ENCODE results near the gene RTTN.

DNA sequence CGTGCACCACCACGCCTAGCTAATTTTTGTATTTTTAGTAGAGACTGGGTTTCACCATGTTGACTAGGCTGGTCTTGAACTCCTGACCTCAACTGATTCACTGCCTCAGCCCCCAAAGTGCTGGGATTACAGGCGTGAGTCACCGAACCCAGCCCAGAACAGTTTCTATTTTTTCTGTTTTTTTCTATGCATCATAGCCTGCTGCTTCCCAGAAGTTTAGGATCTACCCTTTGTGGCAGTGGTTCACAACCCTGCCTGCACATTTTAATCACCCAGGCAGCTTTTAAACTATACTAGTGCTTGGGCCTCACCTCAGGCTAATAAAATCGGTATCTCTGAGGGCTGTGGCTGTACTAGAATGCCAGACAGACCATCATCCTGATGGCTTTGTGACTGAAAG lies 43.6 kb upstream of the RTTN start:
- TF ChIP-seq, protein P1, sequence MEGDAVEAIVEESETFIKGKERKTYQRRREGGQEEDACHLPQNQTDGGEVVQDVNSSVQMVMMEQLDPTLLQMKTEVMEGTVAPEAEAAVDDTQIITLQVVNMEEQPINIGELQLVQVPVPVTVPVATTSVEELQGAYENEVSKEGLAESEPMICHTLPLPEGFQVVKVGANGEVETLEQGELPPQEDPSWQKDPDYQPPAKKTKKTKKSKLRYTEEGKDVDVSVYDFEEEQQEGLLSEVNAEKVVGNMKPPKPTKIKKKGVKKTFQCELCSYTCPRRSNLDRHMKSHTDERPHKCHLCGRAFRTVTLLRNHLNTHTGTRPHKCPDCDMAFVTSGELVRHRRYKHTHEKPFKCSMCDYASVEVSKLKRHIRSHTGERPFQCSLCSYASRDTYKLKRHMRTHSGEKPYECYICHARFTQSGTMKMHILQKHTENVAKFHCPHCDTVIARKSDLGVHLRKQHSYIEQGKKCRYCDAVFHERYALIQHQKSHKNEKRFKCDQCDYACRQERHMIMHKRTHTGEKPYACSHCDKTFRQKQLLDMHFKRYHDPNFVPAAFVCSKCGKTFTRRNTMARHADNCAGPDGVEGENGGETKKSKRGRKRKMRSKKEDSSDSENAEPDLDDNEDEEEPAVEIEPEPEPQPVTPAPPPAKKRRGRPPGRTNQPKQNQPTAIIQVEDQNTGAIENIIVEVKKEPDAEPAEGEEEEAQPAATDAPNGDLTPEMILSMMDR (conservative IDR thresholded peaks at IDR 0.05; ENCODE audit: low read length) = no peak
- TF ChIP-seq EZH2phosphoT487 (IDR thresholded peaks at IDR 0.05; ENCODE audit: borderline replicate concordance) = no peak
